ENCODE results near the gene ABCG2.

Gene ABCG2

DNA sequence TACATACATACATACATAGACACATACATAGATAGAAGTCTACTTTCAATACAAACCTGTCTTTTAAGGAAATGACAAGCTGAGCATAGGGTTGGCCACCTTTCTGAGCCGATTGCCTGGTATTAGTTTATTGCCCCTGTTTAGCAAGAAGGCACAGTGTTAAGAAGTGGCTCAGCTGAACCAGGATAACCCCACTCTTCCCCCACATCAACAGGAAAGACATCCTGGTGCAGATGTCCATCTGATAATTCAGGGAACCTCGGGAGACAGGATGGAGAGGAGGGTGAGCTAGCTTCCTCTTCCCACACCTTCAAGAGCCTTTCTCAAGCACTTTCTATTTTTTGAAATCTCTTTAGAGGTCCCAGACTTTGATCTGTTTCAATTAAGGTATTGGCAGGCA, 98.7 kb downstream of the ABCG2 start:
- TF ChIP-seq, protein P1, sequence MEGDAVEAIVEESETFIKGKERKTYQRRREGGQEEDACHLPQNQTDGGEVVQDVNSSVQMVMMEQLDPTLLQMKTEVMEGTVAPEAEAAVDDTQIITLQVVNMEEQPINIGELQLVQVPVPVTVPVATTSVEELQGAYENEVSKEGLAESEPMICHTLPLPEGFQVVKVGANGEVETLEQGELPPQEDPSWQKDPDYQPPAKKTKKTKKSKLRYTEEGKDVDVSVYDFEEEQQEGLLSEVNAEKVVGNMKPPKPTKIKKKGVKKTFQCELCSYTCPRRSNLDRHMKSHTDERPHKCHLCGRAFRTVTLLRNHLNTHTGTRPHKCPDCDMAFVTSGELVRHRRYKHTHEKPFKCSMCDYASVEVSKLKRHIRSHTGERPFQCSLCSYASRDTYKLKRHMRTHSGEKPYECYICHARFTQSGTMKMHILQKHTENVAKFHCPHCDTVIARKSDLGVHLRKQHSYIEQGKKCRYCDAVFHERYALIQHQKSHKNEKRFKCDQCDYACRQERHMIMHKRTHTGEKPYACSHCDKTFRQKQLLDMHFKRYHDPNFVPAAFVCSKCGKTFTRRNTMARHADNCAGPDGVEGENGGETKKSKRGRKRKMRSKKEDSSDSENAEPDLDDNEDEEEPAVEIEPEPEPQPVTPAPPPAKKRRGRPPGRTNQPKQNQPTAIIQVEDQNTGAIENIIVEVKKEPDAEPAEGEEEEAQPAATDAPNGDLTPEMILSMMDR (conservative IDR thresholded peaks at IDR 0.05; ENCODE audit: low read length), result no peak
- H3K4me3 ChIP-seq (ENCODE audit: low read length), result no peak overlapping the region

DNA sequence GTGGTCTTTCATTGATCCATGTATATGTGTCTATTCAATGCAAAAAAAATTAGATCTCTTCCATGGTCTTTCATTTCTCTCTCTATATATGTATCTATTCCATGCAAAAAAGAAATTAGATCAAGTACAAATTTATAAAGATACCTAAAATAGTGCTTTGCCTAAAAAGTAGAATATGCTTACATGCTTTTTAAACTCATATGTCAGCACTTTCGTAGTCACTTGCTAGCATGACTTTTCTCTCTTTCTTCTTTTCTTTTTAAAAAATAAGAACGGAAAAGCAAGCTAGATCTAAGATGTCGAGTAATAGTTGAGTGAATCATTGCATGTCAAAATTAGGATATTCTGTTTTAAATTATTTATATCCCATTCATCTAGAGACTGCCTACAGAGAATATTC, 100.1 kb downstream of the ABCG2 start:
- DNase-seq (ENCODE audit: low read depth), result no peak
- H3K4me3 ChIP-seq (ENCODE audit: low read length), result no peak overlapping the region
- TF ChIP-seq, protein P1 (conservative IDR thresholded peaks at IDR 0.05; ENCODE audit: low read length), result no peak

More for the DNA sequence above, 98.7 kb downstream of the ABCG2 start:
- no peak for DNase-seq (ENCODE audit: low read depth)

- TF ChIP-seq, protein P1 (conservative IDR thresholded peaks at IDR 0.05; ENCODE audit: low read length), result peak; percentile 48
- peak; percentile 33 for DNase-seq (ENCODE audit: low read depth)
- H3K4me3 ChIP-seq (ENCODE audit: low read length), result no peak overlapping the region
These were observed 103.5 kb downstream of the ABCG2 start for GRCh38 chr4:88054901-88055300.

GRCh38 chr4:88054229-88054628, 104.2 kb downstream of the ABCG2 start:
- TF ChIP-seq, protein P1 (conservative IDR thresholded peaks at IDR 0.05; ENCODE audit: low read length), result no peak
- no peak overlapping the region for H3K4me3 ChIP-seq (ENCODE audit: low read length)
- peak; percentile 30 for DNase-seq (ENCODE audit: low read depth)

DNA sequence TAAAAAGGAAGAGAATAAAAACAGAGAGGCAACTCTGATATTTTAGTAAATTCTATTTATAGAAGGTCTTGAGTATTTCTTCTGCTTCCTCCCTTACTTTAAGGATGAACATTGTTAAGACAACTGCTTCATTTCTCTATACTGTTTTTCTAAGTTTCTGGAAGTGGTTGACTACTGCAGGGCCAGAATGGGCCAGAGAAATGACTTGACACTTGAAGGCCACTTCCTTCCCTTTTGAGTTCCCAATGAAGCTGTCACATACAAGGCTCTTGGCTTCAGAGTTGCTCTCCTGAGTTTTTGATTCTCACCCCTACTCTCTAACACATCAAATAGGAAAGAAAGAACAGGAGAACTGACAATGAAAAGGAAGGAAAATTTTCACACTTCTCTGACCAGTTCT, 113.4 kb downstream of the ABCG2 start:
- no peak for DNase-seq (ENCODE audit: low read depth)
- H3K4me3 ChIP-seq (ENCODE audit: low read length), result no peak overlapping the region
- TF ChIP-seq, protein P1 (conservative IDR thresholded peaks at IDR 0.05; ENCODE audit: low read length), result no peak

DNA sequence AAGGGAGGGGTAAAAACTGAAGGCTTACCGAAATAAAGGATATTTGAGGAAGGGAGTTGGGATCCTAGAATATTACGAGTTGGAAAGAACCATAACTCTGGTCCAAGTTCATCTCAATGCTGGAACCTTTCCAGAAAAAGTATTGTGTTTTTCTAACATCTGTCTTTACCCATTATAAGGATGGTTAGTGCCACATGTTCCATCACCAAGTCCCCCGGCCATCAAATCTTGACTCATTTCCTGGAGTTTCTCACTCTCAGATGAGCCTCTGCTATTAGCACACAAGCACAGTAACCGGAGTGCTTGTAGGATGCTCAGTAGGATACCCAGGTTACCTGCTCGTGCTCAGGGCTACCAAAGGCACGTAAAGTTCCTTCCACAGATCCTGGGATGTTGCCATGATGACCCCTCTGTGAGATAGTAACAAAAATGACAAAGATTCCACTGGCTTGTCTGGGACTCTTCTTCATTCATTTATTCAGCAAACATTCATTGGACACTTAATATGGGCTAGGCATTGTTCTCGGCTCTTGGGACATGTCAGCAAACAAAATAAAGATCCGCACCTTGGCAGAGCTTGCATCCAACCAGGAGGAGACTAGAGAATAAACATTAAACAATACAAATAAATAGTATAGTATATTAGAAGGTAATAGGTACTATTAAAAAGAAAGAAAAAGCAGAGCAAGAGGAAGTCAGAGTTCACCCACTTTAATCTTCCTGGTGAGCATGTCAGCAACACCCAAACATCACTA, 114.7 kb downstream of the ABCG2 start:
- H3K4me3 ChIP-seq (ENCODE audit: low read length), result no peak overlapping the region
- TF ChIP-seq, protein P1 (conservative IDR thresholded peaks at IDR 0.05; ENCODE audit: low read length), result no peak
- DNase-seq (ENCODE audit: low read depth), result no peak

GRCh38 chr4:88043001-88043400, 115.4 kb downstream of the ABCG2 start:
- TF ChIP-seq, protein P1 (conservative IDR thresholded peaks at IDR 0.05; ENCODE audit: low read length), result no peak
- DNase-seq (ENCODE audit: low read depth), result no peak
- no peak overlapping the region for H3K4me3 ChIP-seq (ENCODE audit: low read length)

Data from AG10803 (cell line).